Measurements from ENCODE around the gene MBNL1.

The MBNL1 gene

DNA sequence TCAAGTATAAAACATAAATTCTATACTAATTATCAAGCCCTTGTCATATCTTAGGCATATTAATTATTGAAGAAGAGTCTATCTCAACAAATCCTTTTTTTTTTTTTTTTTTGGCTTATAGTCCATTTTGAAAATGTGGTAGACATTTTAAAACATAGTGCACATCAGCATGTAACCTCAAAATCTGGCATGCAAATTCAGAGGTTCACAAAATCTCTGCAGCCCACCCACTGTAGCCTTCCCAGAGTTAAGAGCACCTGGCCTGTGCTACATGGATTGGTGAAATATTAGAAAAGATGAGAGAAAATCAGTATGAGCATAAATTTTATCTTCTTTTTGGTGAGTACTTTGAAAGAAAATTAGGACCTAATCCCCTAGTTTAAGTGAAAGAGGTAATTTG, 84.8 kb downstream of the MBNL1 start:
- no peaks in the 10 kb centered on the region for H3K9me3 ChIP-seq (ENCODE audit: control insufficient read depth, insufficient read depth, low read depth, low read length)
- no peaks in the 10 kb centered on the region for H3K36me3 ChIP-seq (ENCODE audit: control insufficient read depth in 2 of 2, insufficient read depth in 1 of 2, low read length in 2 of 2)
- H3K4me1 ChIP-seq (ENCODE audit: control insufficient read depth, insufficient read depth, low read length) = 0 out of 2 replicates have a peak, but pooled peaks cover 6% of the 10 kb centered on the region
- H3K4me3 ChIP-seq (ENCODE audit: low read depth, low read length) = no peak overlapping the region
- ChIA-PET POLR2A (no interaction called here), CTCF (no interaction called here)
- H3K27ac ChIP-seq (ENCODE audit: extremely low read depth, low read depth, low read length) = no peak overlapping the region
- TF ChIP-seq GLIS2 (tag by site-specific recombination; IDR thresholded peaks at IDR 0.05) = no peak
- no peak for TF ChIP-seq ZEB2 (tag by site-specific recombination; IDR thresholded peaks at IDR 0.05)
- no peak for TF ChIP-seq ZNF423 (tag by site-specific recombination; IDR thresholded peaks at IDR 0.05)
- no peak for TF ChIP-seq ZNF223 (tag by site-specific recombination; IDR thresholded peaks at IDR 0.05)
- TF ChIP-seq, protein P1, sequence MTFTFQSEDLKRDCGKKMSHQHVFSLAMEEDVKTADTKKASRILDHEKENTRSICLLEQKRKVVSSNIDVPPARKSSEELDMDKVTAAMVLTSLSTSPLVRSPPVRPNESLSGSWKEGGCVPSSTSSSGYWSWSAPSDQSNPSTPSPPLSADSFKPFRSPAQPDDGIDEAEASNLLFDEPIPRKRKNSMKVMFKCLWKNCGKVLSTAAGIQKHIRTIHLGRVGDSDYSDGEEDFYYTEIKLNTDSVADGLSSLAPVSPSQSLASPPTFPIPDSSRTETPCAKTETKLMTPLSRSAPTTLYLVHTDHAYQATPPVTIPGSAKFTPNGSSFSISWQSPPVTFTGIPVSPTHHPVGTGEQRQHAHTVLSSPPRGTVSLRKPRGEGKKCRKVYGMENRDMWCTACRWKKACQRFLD (tag by site-specific recombination; IDR thresholded peaks at IDR 0.05) = no peak
- TF ChIP-seq ZNF133 (tag by site-specific recombination; IDR thresholded peaks at IDR 0.05) = no peak
- no peak for TF ChIP-seq ZNF274 (IDR thresholded peaks at IDR 0.05; ENCODE audit: low read length)
- no peak for TF ChIP-seq ZNF274 (tag by site-specific recombination; IDR thresholded peaks at IDR 0.05; ENCODE audit: borderline replicate concordance)
- no peak for TF ChIP-seq ZFP41 (tag by site-specific recombination; IDR thresholded peaks at IDR 0.05; ENCODE audit: borderline replicate concordance)
- no peak for TF ChIP-seq SP7 (tag by site-specific recombination; IDR thresholded peaks at IDR 0.05)
- TF ChIP-seq ZNF549 (tag by site-specific recombination; IDR thresholded peaks at IDR 0.05) = no peak
- no peak for TF ChIP-seq KLF8 (tag by site-specific recombination; IDR thresholded peaks at IDR 0.05)
- no peak for TF ChIP-seq ZNF626 (tag by site-specific recombination; IDR thresholded peaks at IDR 0.05)
- TF ChIP-seq EGR2 (tag by site-specific recombination; IDR thresholded peaks at IDR 0.05; ENCODE audit: low read depth) = no peak
- no peak for TF ChIP-seq ZNF677 (tag by site-specific recombination; IDR thresholded peaks at IDR 0.05)
- TF ChIP-seq HOXD13 (CRISPR knock-in tag; IDR thresholded peaks at IDR 0.05; ENCODE audit: borderline replicate concordance) = no peak
- TF ChIP-seq ZNF664 (tag by site-specific recombination; IDR thresholded peaks at IDR 0.05) = no peak
- no peak for TF ChIP-seq BCL11B (tag by site-specific recombination; IDR thresholded peaks at IDR 0.05; ENCODE audit: low read depth)
- no peak for TF ChIP-seq ZNF341 (tag by site-specific recombination; IDR thresholded peaks at IDR 0.05; ENCODE audit: low read depth)
- TF ChIP-seq, protein P2, sequence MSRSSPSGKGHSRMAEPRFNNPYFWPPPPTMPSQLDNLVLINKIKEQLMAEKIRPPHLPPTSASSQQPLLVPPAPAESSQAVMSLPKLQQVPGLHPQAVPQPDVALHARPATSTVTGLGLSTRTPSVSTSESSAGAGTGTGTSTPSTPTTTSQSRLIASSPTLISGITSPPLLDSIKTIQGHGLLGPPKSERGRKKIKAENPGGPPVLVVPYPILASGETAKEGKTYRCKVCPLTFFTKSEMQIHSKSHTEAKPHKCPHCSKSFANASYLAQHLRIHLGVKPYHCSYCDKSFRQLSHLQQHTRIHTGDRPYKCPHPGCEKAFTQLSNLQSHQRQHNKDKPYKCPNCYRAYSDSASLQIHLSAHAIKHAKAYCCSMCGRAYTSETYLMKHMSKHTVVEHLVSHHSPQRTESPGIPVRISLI (tag by site-specific recombination; IDR thresholded peaks at IDR 0.05) = no peak
- no peak for TF ChIP-seq FEZF1 (tag by site-specific recombination; IDR thresholded peaks at IDR 0.05)

DNA sequence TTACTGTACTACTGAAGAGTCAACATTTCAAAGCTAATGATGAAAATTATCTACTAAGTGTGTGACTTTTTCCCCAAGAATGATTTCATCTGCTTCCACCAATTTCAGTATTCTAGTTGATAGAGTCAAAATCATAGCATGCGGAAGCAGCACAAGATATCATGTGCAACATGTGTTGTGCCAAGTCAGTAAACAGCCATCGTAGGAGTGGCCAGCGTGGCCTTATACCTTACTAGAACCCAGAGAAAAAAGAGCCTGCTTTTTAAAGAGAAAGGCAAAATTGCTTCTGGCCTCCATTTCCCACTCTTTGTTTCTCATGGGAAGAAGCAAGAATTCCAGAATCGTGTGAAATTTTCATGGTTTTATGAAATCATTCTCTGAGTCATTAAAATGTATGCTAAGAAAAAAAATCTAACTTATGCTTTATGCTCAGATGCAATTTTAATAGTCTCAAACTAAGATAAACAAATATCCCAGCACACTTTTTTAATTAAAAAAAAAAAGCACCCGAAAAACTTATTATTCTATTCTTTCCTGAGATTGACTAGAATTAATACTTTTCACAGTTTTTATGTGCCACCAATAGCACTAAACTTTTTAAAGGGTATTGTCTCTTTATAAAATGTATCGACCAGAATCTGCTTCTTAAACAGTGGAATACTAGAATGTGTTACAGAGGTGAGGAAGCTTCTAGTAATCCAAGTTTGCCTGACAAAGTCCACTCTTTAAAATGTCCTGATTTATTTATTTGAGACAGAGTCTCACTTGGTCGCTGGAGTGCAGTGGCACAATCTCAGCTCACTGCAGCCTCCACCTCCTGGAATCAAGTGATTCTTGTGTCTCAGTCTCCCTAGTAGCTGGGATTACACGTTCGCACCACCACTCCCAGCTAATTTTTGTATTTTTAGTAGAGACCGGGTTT, 87.3 kb downstream of the MBNL1 start:
- CTCF ChIA-PET = interaction anchor here (1.0 kb wide), 1 partner anchor 87 kb away, joined by 3 read pairs; no protein-coding TSS in a partner anchor
- Histone ChIP-seq H3K36me3 (ENCODE audit: control insufficient read depth in 2 of 2, insufficient read depth in 1 of 2, low read length in 2 of 2) (no peaks in the 10 kb centered on the region), H3K9me3 (ENCODE audit: control insufficient read depth, insufficient read depth, low read depth, low read length) (no peaks in the 10 kb centered on the region), H3K4me3 (ENCODE audit: low read depth, low read length) (no peak overlapping the region), H3K27ac (ENCODE audit: extremely low read depth, low read depth, low read length) (no peak overlapping the region), H3K4me1 (ENCODE audit: control insufficient read depth, insufficient read depth, low read length) (no peaks in the 10 kb centered on the region)
- POLR2A ChIA-PET = no interaction called here
- no peak for TF ChIP-seq ZNF776 (tag by site-specific recombination; IDR thresholded peaks at IDR 0.05; ENCODE audit: borderline replicate concordance)
- TF ChIP-seq, protein P3, sequence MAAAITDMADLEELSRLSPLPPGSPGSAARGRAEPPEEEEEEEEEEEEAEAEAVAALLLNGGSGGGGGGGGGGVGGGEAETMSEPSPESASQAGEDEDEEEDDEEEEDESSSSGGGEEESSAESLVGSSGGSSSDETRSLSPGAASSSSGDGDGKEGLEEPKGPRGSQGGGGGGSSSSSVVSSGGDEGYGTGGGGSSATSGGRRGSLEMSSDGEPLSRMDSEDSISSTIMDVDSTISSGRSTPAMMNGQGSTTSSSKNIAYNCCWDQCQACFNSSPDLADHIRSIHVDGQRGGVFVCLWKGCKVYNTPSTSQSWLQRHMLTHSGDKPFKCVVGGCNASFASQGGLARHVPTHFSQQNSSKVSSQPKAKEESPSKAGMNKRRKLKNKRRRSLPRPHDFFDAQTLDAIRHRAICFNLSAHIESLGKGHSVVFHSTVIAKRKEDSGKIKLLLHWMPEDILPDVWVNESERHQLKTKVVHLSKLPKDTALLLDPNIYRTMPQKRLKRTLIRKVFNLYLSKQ (tag by site-specific recombination; IDR thresholded peaks at IDR 0.05; ENCODE audit: borderline replicate concordance) = no peak
- no peak for TF ChIP-seq ZNF184 (tag by site-specific recombination; IDR thresholded peaks at IDR 0.05)
- no peak for TF ChIP-seq ZNF155 (tag by site-specific recombination; IDR thresholded peaks at IDR 0.05)
- no peak for TF ChIP-seq BCL11A (tag by site-specific recombination; IDR thresholded peaks at IDR 0.05; ENCODE audit: low read depth)
- no peak for TF ChIP-seq GLI2 (tag by site-specific recombination; IDR thresholded peaks at IDR 0.05; ENCODE audit: borderline replicate concordance, low read depth)
- TF ChIP-seq, protein P4, sequence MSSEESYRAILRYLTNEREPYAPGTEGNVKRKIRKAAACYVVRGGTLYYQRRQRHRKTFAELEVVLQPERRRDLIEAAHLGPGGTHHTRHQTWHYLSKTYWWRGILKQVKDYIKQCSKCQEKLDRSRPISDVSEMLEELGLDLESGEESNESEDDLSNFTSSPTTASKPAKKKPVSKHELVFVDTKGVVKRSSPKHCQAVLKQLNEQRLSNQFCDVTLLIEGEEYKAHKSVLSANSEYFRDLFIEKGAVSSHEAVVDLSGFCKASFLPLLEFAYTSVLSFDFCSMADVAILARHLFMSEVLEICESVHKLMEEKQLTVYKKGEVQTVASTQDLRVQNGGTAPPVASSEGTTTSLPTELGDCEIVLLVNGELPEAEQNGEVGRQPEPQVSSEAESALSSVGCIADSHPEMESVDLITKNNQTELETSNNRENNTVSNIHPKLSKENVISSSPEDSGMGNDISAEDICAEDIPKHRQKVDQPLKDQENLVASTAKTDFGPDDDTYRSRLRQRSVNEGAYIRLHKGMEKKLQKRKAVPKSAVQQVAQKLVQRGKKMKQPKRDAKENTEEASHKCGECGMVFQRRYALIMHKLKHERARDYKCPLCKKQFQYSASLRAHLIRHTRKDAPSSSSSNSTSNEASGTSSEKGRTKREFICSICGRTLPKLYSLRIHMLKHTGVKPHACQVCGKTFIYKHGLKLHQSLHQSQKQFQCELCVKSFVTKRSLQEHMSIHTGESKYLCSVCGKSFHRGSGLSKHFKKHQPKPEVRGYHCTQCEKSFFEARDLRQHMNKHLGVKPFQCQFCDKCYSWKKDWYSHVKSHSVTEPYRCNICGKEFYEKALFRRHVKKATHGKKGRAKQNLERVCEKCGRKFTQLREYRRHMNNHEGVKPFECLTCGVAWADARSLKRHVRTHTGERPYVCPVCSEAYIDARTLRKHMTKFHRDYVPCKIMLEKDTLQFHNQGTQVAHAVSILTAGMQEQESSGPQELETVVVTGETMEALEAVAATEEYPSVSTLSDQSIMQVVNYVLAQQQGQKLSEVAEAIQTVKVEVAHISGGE (tag by site-specific recombination; conservative IDR thresholded peaks at IDR 0.05; ENCODE audit: low read depth) = no peak

Measured in HEK293 (cell line).